Calu3 (cell line): ENCODE data around the gene PAFAH1B1. TPM values are rescaled to one million over a fixed set of nuclear protein-coding genes. Genes with fewer than 3 reads are reported as not detected.

ENCODE experiments used
- BruUV-seq: library from RNA; stranded (reverse); fragments of 400-500 nt; replicated peaks from 2 replicates; lab custom pipeline; 2021; lab: Mats Ljungman, UMichigan
- CTCF ChIA-PET: fragments of 300-600 bp; sonication (Branson Sonifier 250); formaldehyde crosslinking; loops from one replicate; lab custom pipeline; 2022; ENCODE audit warnings: antibody characterized with exemption; lab: Charles Lee
- DNase-seq: peaks from one replicate; pipeline ENCODE4 v3.0.0; 2022
- H3K27ac Mint-ChIP-seq: one replicate; pipeline ENCODE4 v1.8.0; 2022; ENCODE audit warnings: mixed read lengths; ENCODE audit not compliant: unreplicated experiment
- H3K27me3 Mint-ChIP-seq: one replicate; pipeline ENCODE4 v1.8.0; 2022; ENCODE audit warnings: mixed read lengths; ENCODE audit not compliant: unreplicated experiment
- H3K36me3 Mint-ChIP-seq: one replicate; pipeline ENCODE4 v1.8.0; 2022; ENCODE audit warnings: mild to moderate bottlenecking, moderate library complexity, mixed read lengths; ENCODE audit not compliant: insufficient read depth, unreplicated experiment
- H3K4me1 Mint-ChIP-seq: one replicate; pipeline ENCODE4 v1.8.0; 2022; ENCODE audit warnings: mild to moderate bottlenecking, low read depth, mixed read lengths; ENCODE audit not compliant: unreplicated experiment
- H3K4me3 Mint-ChIP-seq: one replicate; pipeline ENCODE4 v1.8.0; 2022; ENCODE audit warnings: mild to moderate bottlenecking, low read depth, moderate library complexity, mixed read lengths; ENCODE audit not compliant: unreplicated experiment
- H3K9me3 Mint-ChIP-seq: one replicate; pipeline ENCODE4 v1.8.0; 2022; ENCODE audit warnings: low read depth, mixed read lengths; ENCODE audit not compliant: unreplicated experiment
- intact Hi-C: fragments of 100-400 bp; cut with micrococcal nuclease; formaldehyde crosslinking; loops from one replicate; pipeline ENCODE4 v1.10.0; 2022; ENCODE audit not compliant: unreplicated experiment
- total RNA-seq: library from RNA; stranded (reverse); gene quantifications from 2 replicates; pipeline ENCODE4 v1.2.3, GENCODE V29; 2022
- TF ChIP-seq, protein P1 (sequence below): fragments of 200-600 bp; IDR thresholded peaks from one replicate; pipeline ENCODE4 v1.8.0; 2022; ENCODE audit warnings: antibody characterized with exemption; ENCODE audit not compliant: unreplicated experiment

The PAFAH1B1 gene
- total RNA-seq, 1 experiment from 2014 or later, result 99.8 TPM

DNA sequence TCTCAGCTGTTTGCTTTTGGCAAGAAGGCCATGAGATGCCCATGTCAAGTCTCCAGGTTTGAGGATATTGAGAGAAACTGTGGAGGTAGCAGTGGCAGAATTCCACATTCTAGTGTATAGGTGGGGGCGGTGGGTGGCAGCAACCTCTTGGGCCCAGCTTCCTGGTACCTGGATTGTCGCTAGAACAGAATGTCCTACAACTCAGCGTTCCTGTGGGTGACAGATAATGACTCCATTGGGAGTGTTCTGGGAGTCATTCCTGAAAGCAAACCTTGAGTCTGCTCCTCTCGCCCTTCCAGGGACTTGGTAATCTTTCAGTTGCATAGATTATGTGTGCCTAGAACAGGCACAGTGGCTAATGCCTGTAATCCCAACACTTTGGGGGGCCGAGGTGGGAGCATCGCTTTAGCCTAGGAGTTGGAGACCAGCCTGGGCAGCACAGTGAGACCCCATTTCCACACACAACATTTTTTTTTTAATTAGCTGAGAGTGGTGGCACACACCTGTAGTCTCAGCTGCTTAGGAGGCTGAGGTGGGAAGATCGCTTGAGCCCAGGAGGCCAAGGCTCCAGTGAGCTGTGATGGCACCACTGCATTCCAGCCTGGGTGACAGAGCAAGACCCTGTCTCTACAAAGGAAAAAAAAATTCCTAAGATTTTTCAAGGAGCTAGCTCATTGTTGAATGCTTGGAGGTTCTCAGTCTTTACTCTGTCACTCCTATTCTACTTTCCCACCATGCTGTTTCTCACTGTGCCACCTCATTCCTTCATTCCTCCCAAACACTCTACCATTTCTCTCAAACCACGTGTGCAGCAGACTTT, 43.9 kb upstream of the PAFAH1B1 start:
- intact Hi-C loops, result no loop called here
- H3K36me3 Mint-ChIP-seq, result no peaks in the 10 kb centered on the region

DNA sequence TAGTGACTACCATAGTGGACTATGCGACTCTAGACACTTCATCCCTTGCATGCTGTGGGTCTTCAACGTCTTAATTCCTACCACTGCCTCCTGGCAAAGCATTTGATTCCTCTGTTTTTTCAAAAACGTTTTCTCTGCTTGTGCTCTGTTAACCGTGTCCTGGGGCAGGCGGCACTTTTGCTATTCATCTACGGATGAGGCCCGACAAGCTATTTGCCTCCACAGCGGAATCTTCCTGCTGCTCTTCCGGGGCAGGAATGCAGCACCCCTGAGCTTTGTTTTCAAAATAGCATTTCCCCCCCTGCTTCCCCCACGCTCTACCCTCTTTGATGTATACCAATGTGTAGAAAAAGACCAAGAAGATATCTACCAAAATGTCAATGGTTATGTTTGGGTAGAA, 42.0 kb upstream of the PAFAH1B1 start:
- no peaks in the 10 kb centered on the region for H3K36me3 Mint-ChIP-seq
- no peaks in the 10 kb centered on the region for H3K9me3 Mint-ChIP-seq
- BruUV-seq, result no TSS peak
- H3K27me3 Mint-ChIP-seq, result no peaks in the 10 kb centered on the region
- H3K4me1 Mint-ChIP-seq, result no peaks in the 10 kb centered on the region
- intact Hi-C loops, result no loop called here
- H3K4me3 Mint-ChIP-seq, result no peak overlapping the region
- no peak overlapping the region for H3K27ac Mint-ChIP-seq
- TF ChIP-seq, protein P1, sequence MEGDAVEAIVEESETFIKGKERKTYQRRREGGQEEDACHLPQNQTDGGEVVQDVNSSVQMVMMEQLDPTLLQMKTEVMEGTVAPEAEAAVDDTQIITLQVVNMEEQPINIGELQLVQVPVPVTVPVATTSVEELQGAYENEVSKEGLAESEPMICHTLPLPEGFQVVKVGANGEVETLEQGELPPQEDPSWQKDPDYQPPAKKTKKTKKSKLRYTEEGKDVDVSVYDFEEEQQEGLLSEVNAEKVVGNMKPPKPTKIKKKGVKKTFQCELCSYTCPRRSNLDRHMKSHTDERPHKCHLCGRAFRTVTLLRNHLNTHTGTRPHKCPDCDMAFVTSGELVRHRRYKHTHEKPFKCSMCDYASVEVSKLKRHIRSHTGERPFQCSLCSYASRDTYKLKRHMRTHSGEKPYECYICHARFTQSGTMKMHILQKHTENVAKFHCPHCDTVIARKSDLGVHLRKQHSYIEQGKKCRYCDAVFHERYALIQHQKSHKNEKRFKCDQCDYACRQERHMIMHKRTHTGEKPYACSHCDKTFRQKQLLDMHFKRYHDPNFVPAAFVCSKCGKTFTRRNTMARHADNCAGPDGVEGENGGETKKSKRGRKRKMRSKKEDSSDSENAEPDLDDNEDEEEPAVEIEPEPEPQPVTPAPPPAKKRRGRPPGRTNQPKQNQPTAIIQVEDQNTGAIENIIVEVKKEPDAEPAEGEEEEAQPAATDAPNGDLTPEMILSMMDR, result no peak
- no peak for DNase-seq
- CTCF ChIA-PET, result no interaction called here

More for the DNA sequence above, 43.9 kb upstream of the PAFAH1B1 start:
- no peaks in the 10 kb centered on the region for H3K9me3 Mint-ChIP-seq
- H3K4me3 Mint-ChIP-seq, result no peak overlapping the region
- H3K27ac Mint-ChIP-seq, result no peak overlapping the region
- no peak for DNase-seq
- CTCF ChIA-PET, result interaction anchor here (0.7 kb wide), 1 partner anchor 960 kb away, joined by 3 read pairs; no protein-coding TSS in a partner anchor
- TF ChIP-seq, protein P1, result no peak
- no TSS peak for BruUV-seq
- peaks cover 8% of the 10 kb centered on the region for H3K4me1 Mint-ChIP-seq
- no peaks in the 10 kb centered on the region for H3K27me3 Mint-ChIP-seq

DNA sequence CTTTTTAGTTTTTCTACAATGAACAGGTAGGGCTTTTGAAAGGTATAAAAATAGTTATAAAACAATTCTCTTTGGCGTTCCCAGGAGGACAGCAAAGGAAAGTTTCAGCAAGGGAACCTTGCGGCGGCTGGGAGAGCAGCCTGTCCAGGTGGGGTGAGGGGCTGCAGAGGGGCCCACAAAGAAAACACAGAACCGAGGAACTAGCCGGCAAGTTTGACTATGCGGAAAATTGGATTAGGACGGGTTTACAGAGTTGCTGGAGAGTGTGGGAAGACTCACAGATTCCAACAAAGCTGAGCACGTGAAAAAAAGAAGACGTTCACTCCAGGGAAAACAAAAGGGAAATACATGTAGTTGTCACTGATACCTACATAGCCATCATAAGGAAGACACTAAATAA, 41.5 kb upstream of the PAFAH1B1 start:
- DNase-seq, result no peak
- intact Hi-C loops, result no loop called here
- no peaks in the 10 kb centered on the region for H3K36me3 Mint-ChIP-seq
- no peak overlapping the region for H3K27ac Mint-ChIP-seq
- CTCF ChIA-PET, result no interaction called here
- no peak overlapping the region for H3K4me3 Mint-ChIP-seq
- H3K27me3 Mint-ChIP-seq, result no peaks in the 10 kb centered on the region
- no TSS peak for BruUV-seq
- no peaks in the 10 kb centered on the region for H3K4me1 Mint-ChIP-seq
- no peaks in the 10 kb centered on the region for H3K9me3 Mint-ChIP-seq
- TF ChIP-seq, protein P1, result no peak

DNA sequence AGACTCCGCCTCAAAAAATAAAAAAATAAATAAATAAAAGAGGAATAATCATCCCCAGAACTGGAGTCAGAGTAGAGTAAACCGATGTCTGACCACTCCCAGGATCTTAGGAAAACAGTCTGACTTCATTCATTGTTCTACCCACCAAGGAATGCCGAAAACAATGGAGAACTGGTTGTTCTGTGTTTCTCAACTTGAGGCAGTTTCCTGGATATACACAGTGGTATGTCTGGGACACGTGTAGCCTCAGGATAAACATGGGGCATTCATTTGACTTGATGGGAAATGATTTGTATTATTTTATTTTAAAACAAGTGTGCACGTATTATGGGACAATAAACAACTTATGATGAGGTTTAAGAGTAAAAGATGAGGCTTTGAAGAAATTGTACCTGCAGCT, 32.8 kb upstream of the PAFAH1B1 start:
- peaks cover 3% of the 10 kb centered on the region for H3K9me3 Mint-ChIP-seq
- no peak overlapping the region for H3K4me3 Mint-ChIP-seq
- H3K36me3 Mint-ChIP-seq, result peaks cover 8% of the 10 kb centered on the region
- no TSS peak for BruUV-seq
- H3K27ac Mint-ChIP-seq, result no peak overlapping the region
- DNase-seq, result no peak
- no peaks in the 10 kb centered on the region for H3K27me3 Mint-ChIP-seq
- intact Hi-C loops, result loop anchor here (10.0 kb wide), 1 partner anchor 46 kb away; the partner anchor contains the start of gene METTL16
- peaks cover 8% of the 10 kb centered on the region for H3K4me1 Mint-ChIP-seq
- TF ChIP-seq, protein P1, result no peak
- CTCF ChIA-PET, result no interaction called here
